ENCODE data around the gene NLK. TPM values are rescaled to one million over a fixed set of nuclear protein-coding genes. Genes with fewer than 3 reads are reported as not detected.

NLK gene
- total RNA-seq, 1 donor from 2014 or later: 17.5 TPM

- Mint-ChIP-seq H3K36me3 (ENCODE audit: unreplicated experiment) (peaks cover 39% of the 10 kb centered on the region), H3K4me1 (ENCODE audit: unreplicated experiment) (peaks cover 25% of the 10 kb centered on the region), H3K27ac (ENCODE audit: unreplicated experiment) (no peak overlapping the region), H3K27me3 (ENCODE audit: unreplicated experiment) (no peaks in the 10 kb centered on the region), H3K4me3 (ENCODE audit: unreplicated experiment) (no peak overlapping the region), H3K9me3 (ENCODE audit: unreplicated experiment) (no peaks in the 10 kb centered on the region)
- no peak for TF ChIP-seq CTCF (IDR thresholded peaks at IDR 0.05)
- DNase-seq (ENCODE audit: extremely low spot score, unreplicated experiment): no peak
These were observed 151.9 kb downstream of the NLK start for GRCh38 chr17:28194382-28194781.

- H3K4me1 Mint-ChIP-seq (ENCODE audit: unreplicated experiment): peaks cover 7% of the 10 kb centered on the region
- no peak overlapping the region for H3K4me3 Mint-ChIP-seq (ENCODE audit: unreplicated experiment)
- peaks cover 38% of the 10 kb centered on the region for H3K36me3 Mint-ChIP-seq (ENCODE audit: unreplicated experiment)
- TF ChIP-seq CTCF (IDR thresholded peaks at IDR 0.05): no peak
- no peaks in the 10 kb centered on the region for H3K9me3 Mint-ChIP-seq (ENCODE audit: unreplicated experiment)
- no peaks in the 10 kb centered on the region for H3K27me3 Mint-ChIP-seq (ENCODE audit: unreplicated experiment)
- no peak for DNase-seq (ENCODE audit: extremely low spot score, unreplicated experiment)
- no peak overlapping the region for H3K27ac Mint-ChIP-seq (ENCODE audit: unreplicated experiment)
These were observed 154.2 kb downstream of the NLK start for GRCh38 chr17:28196636-28197035.

GRCh38 chr17:28199115-28199514, 156.6 kb downstream of the NLK start:
- peaks cover 25% of the 10 kb centered on the region for H3K36me3 Mint-ChIP-seq (ENCODE audit: unreplicated experiment)
- H3K27ac Mint-ChIP-seq (ENCODE audit: unreplicated experiment): no peak overlapping the region
- no peaks in the 10 kb centered on the region for H3K9me3 Mint-ChIP-seq (ENCODE audit: unreplicated experiment)
- no peaks in the 10 kb centered on the region for H3K27me3 Mint-ChIP-seq (ENCODE audit: unreplicated experiment)
- H3K4me1 Mint-ChIP-seq (ENCODE audit: unreplicated experiment): no peaks in the 10 kb centered on the region
- no peak for DNase-seq (ENCODE audit: extremely low spot score, unreplicated experiment)
- TF ChIP-seq CTCF (IDR thresholded peaks at IDR 0.05): no peak
- no peak overlapping the region for H3K4me3 Mint-ChIP-seq (ENCODE audit: unreplicated experiment)

- Mint-ChIP-seq H3K4me3 (ENCODE audit: unreplicated experiment) (no peak overlapping the region), H3K27me3 (ENCODE audit: unreplicated experiment) (no peaks in the 10 kb centered on the region), H3K4me1 (ENCODE audit: unreplicated experiment) (no peaks in the 10 kb centered on the region), H3K36me3 (ENCODE audit: unreplicated experiment) (peaks cover 25% of the 10 kb centered on the region), H3K27ac (ENCODE audit: unreplicated experiment) (no peak overlapping the region), H3K9me3 (ENCODE audit: unreplicated experiment) (no peaks in the 10 kb centered on the region)
- TF ChIP-seq CTCF (IDR thresholded peaks at IDR 0.05): no peak
- DNase-seq (ENCODE audit: extremely low spot score, unreplicated experiment): no peak
These were observed 157.3 kb downstream of the NLK start for GRCh38 chr17:28199728-28200127.

GRCh38 chr17:28201315-28201714, 158.8 kb downstream of the NLK start:
- no peak for TF ChIP-seq CTCF (IDR thresholded peaks at IDR 0.05)
- Mint-ChIP-seq H3K9me3 (ENCODE audit: unreplicated experiment) (no peaks in the 10 kb centered on the region), H3K27ac (ENCODE audit: unreplicated experiment) (no peak overlapping the region), H3K4me3 (ENCODE audit: unreplicated experiment) (no peak overlapping the region), H3K4me1 (ENCODE audit: unreplicated experiment) (no peaks in the 10 kb centered on the region), H3K27me3 (ENCODE audit: unreplicated experiment) (no peaks in the 10 kb centered on the region), H3K36me3 (ENCODE audit: unreplicated experiment) (peaks cover 19% of the 10 kb centered on the region)
- DNase-seq (ENCODE audit: extremely low spot score, unreplicated experiment): no peak
